Smooth muscle cell (in vitro differentiated cells): Measurements from ENCODE around the gene ZMYND8. TPM values are rescaled to one million over a fixed set of nuclear protein-coding genes. Genes with fewer than 3 reads are reported as not detected.

Source experiments
- DNase-seq: peaks from one replicate; lab custom pipeline; 2025; ENCODE audit not compliant: unreplicated experiment; lab: John Stamatoyannopoulos, UW
- H2AFZ ChIP-seq: fragments of 200-600 bp; sonication (generic); 2 replicates; pipeline ENCODE4 v1.6.0; 2016; ENCODE audit warnings: antibody characterized with exemption, low read depth, mild to moderate bottlenecking
- H3F3A ChIP-seq: fragments of 200-600 bp; sonication (generic); 2 replicates; pipeline ENCODE4 v1.6.0; 2017; ENCODE audit warnings: antibody characterized with exemption, low read depth
- H3K27ac ChIP-seq: fragments of 200-600 bp; sonication (generic); 2 replicates; pipeline ENCODE4 v1.5.1; 2016; ENCODE audit warnings: low read depth, mild to moderate bottlenecking
- H3K27me3 ChIP-seq: fragments of 200-600 bp; sonication (generic); 2 replicates; pipeline ENCODE4 v1.6.1; 2016; ENCODE audit warnings: low read depth, mild to moderate bottlenecking
- H3K36me3 ChIP-seq: fragments of 200-600 bp; sonication (generic); 2 replicates; pipeline ENCODE4 v1.5.1; 2016; ENCODE audit warnings: low read depth
- H3K4me1 ChIP-seq: fragments of 200-600 bp; sonication (generic); 2 replicates; pipeline ENCODE4 v1.5.1; 2016; ENCODE audit warnings: low read depth
- H3K4me2 ChIP-seq: fragments of 200-600 bp; sonication (generic); 2 replicates; pipeline ENCODE4 v1.6.0; 2016; ENCODE audit warnings: mild to moderate bottlenecking
- H3K4me3 ChIP-seq: fragments of 200-600 bp; sonication (generic); 2 replicates; pipeline ENCODE4 v1.5.1; 2016; ENCODE audit warnings: mild to moderate bottlenecking
- H3K79me2 ChIP-seq: fragments of 200-600 bp; sonication (generic); 2 replicates; pipeline ENCODE4 v1.6.0; 2016; ENCODE audit warnings: low read depth, mild to moderate bottlenecking
- H3K9ac ChIP-seq: fragments of 200-600 bp; sonication (generic); 2 replicates; pipeline ENCODE4 v1.6.0; 2016; ENCODE audit warnings: low read depth
- H3K9me3 ChIP-seq: fragments of 200-600 bp; sonication (generic); replicated peaks from 2 replicates; pipeline ENCODE4 v1.5.1; 2016; ENCODE audit warnings: low read depth
- H4K20me1 ChIP-seq: fragments of 200-600 bp; sonication (generic); 2 replicates; pipeline ENCODE4 v1.6.0; 2016; ENCODE audit warnings: low read depth
- CTCF ChIP-seq: fragments of 200-600 bp; sonication (generic); IDR thresholded peaks from 2 replicates; pipeline ENCODE4 v1.5.1; 2017; ENCODE audit warnings: borderline replicate concordance, mild to moderate bottlenecking, antibody characterized with exemption; ENCODE audit not compliant: insufficient read depth, poor library complexity, severe bottlenecking
- WGBS: methylation state at CpG from one replicate; pipeline ENCODE4 v1.1.7; 2016; ENCODE audit warnings: low lambda C conversion rate; 5-methylcytosine and 5-hydroxymethylcytosine counted together
- polyA plus RNA-seq: library from polyadenylated mRNA; unstranded; fragments of >200 nt; fragmentation: Nextera tagmentation; extraction: Ambion mirVana; gene quantifications from 2 replicates; pipeline ENCODE4 v1.2.1, GENCODE V29; 2016
- total RNA-seq: library from RNA; depleted of rRNA; stranded (reverse); fragments of >200 nt; gene quantifications from 2 replicates; pipeline ENCODE4 v1.2.3, GENCODE V29; 2014

ZMYND8 gene
- total and polyA plus RNA-seq, 2 experiments from 2014 or later = 15.2 to 24.1 TPM

- H4K20me1 ChIP-seq = peaks cover 25% of the 10 kb centered on the region
- H3F3A ChIP-seq = peaks cover 3% of the 10 kb centered on the region
- H3K27ac ChIP-seq = peak overlapping the region; percentile 15
- H3K27me3 ChIP-seq = no peaks in the 10 kb centered on the region
- H3K9ac ChIP-seq = no peak overlapping the region
- no peaks in the 10 kb centered on the region for H3K9me3 ChIP-seq
- no peak for DNase-seq
- no peak overlapping the region for H2AFZ ChIP-seq
- TF ChIP-seq CTCF = no peak
- no peaks in the 10 kb centered on the region for H3K4me1 ChIP-seq
- peaks cover 29% of the 10 kb centered on the region for H3K79me2 ChIP-seq
- peaks cover 18% of the 10 kb centered on the region for H3K36me3 ChIP-seq
- no peak overlapping the region for H3K4me3 ChIP-seq
- H3K4me2 ChIP-seq = no peak overlapping the region
- 98% methylated on average over 19 of the region's 19 CpGs for WGBS
Observed at GRCh38 chr20:47251154-47252020, 105.1 kb downstream of the ZMYND8 start.

- 98% methylated on average over 4 of the region's 4 CpGs for whole genome bisulfite sequencing
- H2AFZ ChIP-seq = no peak overlapping the region
- no peak for DNase-seq
- H3K36me3 ChIP-seq = peaks cover 21% of the 10 kb centered on the region
- no peak overlapping the region for H3K27ac ChIP-seq
- H3F3A ChIP-seq = no peaks in the 10 kb centered on the region
- H3K9ac ChIP-seq = no peak overlapping the region
- H3K9me3 ChIP-seq = no peaks in the 10 kb centered on the region
- peaks cover 25% of the 10 kb centered on the region for H3K79me2 ChIP-seq
- peaks cover 25% of the 10 kb centered on the region for H4K20me1 ChIP-seq
- H3K27me3 ChIP-seq = no peaks in the 10 kb centered on the region
- TF ChIP-seq CTCF = no peak
- no peaks in the 10 kb centered on the region for H3K4me1 ChIP-seq
- no peak overlapping the region for H3K4me2 ChIP-seq
- H3K4me3 ChIP-seq = no peak overlapping the region
Observed at GRCh38 chr20:47250360-47250759, 106.1 kb downstream of the ZMYND8 start.

- TF ChIP-seq CTCF = no peak
- DNase-seq = no peak
- Histone ChIP-seq H3K36me3 (peaks cover 21% of the 10 kb centered on the region), H2AFZ (no peak overlapping the region), H3K4me3 (no peak overlapping the region), H3K9me3 (no peaks in the 10 kb centered on the region), H3F3A (no peaks in the 10 kb centered on the region), H4K20me1 (peaks cover 25% of the 10 kb centered on the region), H3K9ac (no peak overlapping the region), H3K27me3 (no peaks in the 10 kb centered on the region), H3K4me2 (no peak overlapping the region), H3K4me1 (no peaks in the 10 kb centered on the region), H3K79me2 (peaks cover 22% of the 10 kb centered on the region), H3K27ac (no peak overlapping the region)
- WGBS = 97% methylated on average over 4 of the region's 4 CpGs
Observed at GRCh38 chr20:47249913-47250312, 106.6 kb downstream of the ZMYND8 start.

- peaks cover 36% of the 10 kb centered on the region for H4K20me1 ChIP-seq
- no peaks in the 10 kb centered on the region for H3K4me1 ChIP-seq
- no peak overlapping the region for H3K4me3 ChIP-seq
- peaks cover 12% of the 10 kb centered on the region for H3K79me2 ChIP-seq
- no peaks in the 10 kb centered on the region for H3K27me3 ChIP-seq
- no peak overlapping the region for H3K9ac ChIP-seq
- no peak overlapping the region for H3K4me2 ChIP-seq
- no peaks in the 10 kb centered on the region for H3K9me3 ChIP-seq
- WGBS = 94% methylated on average over 6 of the region's 6 CpGs
- peaks cover 21% of the 10 kb centered on the region for H3K36me3 ChIP-seq
- H2AFZ ChIP-seq = no peak overlapping the region
- H3K27ac ChIP-seq = no peak overlapping the region
- no peaks in the 10 kb centered on the region for H3F3A ChIP-seq
- no peak for DNase-seq
- no peak for TF ChIP-seq CTCF
Observed at GRCh38 chr20:47248448-47248966, 108.0 kb downstream of the ZMYND8 start.
